ENCODE results near the gene DYNC1I1. TPM values are rescaled to one million over a fixed set of nuclear protein-coding genes. Genes with fewer than 3 reads are reported as not detected.

DYNC1I1 gene
- total RNA-seq (2021) (2.1 and 3.6 TPM in 2 replicates), Bru-seq, nascent RNA (percentile 39 among the genes with signal in this experiment), BruChase-seq, experiment 1, labeled RNA remaining after a 2-hour chase (percentile 33 among the genes with signal in this experiment), BruChase-seq, experiment 2, labeled RNA remaining after a 6-hour chase (percentile 28 among the genes with signal in this experiment)
- long read RNA-seq, partial matches to known transcripts: 6 of 7 reads
- long read RNA-seq, other reads (novel, unspliced or antisense): 1 of 7 reads

GRCh38 chr7:95772298-95772770 is at the start of gene DYNC1I1:
TSS of gene DYNC1I1 (plus strand) at chr7:95772554. CDS start at chr7:95804730, 32,176 bp downstream.
- ChIA-PET POLR2A (ENCODE audit: low non-redundant PET) (no interaction called here), CTCF (interaction anchor here (0.6 kb wide), 2 partner anchors 48 to 228 kb away, joined by 3 to 6 read pairs; no protein-coding TSS in a partner anchor)
- TF ChIP-seq EZH2 (IDR thresholded peaks at IDR 0.05; ENCODE audit: borderline replicate concordance, low read depth, low read length, poor library complexity, severe bottlenecking) (no peak), CTCF (conservative IDR thresholded peaks at IDR 0.05; ENCODE audit: low read depth, low read length) (0 out of 2 replicates have a peak, but pooled peaks have one; percentile 23)
- DNase-seq (ENCODE audit: low spot score): peak; percentile 75
- H3K4me3 ChIP-seq (ENCODE audit: low read depth, low read length, poor library complexity, severe bottlenecking): peak within 1 kb of the TSS; percentile 53
- H3K27ac ChIP-seq (ENCODE audit: low read depth, low read length, poor library complexity, severe bottlenecking): no peak within 1 kb of the TSS
- H3K4me1 ChIP-seq (ENCODE audit: insufficient read depth, low read length, poor library complexity, severe bottlenecking): no peaks in the 10 kb centered on the region
- no peaks in the 10 kb centered on the region for H3K9me3 ChIP-seq (ENCODE audit: low read depth, low read length, poor library complexity, severe bottlenecking)
- H3K36me3 ChIP-seq (ENCODE audit: insufficient read depth, low read length, poor library complexity, severe bottlenecking): no peaks in the 10 kb centered on the region
- BruUV-seq (replicated peaks): no TSS peak
- intact Hi-C loops (cut with micrococcal nuclease; ENCODE audit: unreplicated experiment): no loop called here
- no peaks in the 10 kb centered on the region for H3K27me3 ChIP-seq (replicated peaks; ENCODE audit: insufficient read depth, low read depth, low read length, poor library complexity)

- intact Hi-C loops (cut with micrococcal nuclease; ENCODE audit: unreplicated experiment): loop anchor here (1.0 to 5.0 kb wide), 3 partner anchors 148 to 354 kb away; no protein-coding TSS in a partner anchor
- no peak overlapping the region for H3K4me3 ChIP-seq (ENCODE audit: low read depth, low read length, poor library complexity, severe bottlenecking)
- H3K9me3 ChIP-seq (ENCODE audit: low read depth, low read length, poor library complexity, severe bottlenecking): no peaks in the 10 kb centered on the region
- H3K4me1 ChIP-seq (ENCODE audit: insufficient read depth, low read length, poor library complexity, severe bottlenecking): peaks cover 10% of the 10 kb centered on the region
- no peak overlapping the region for H3K27ac ChIP-seq (ENCODE audit: low read depth, low read length, poor library complexity, severe bottlenecking)
- ChIA-PET CTCF (interaction anchor here (0.5 to 3.2 kb wide), 5 partner anchors 148 to 1172 kb away, joined by 3 to 52 read pairs (median 4); no protein-coding TSS in a partner anchor), POLR2A (ENCODE audit: low non-redundant PET) (no interaction called here)
- H3K27me3 ChIP-seq (replicated peaks; ENCODE audit: insufficient read depth, low read depth, low read length, poor library complexity): no peaks in the 10 kb centered on the region
- no TSS peak for BruUV-seq (replicated peaks)
- no peak for TF ChIP-seq EZH2 (IDR thresholded peaks at IDR 0.05; ENCODE audit: borderline replicate concordance, low read depth, low read length, poor library complexity, severe bottlenecking)
- TF ChIP-seq CTCF (conservative IDR thresholded peaks at IDR 0.05; ENCODE audit: low read depth, low read length): peak; percentile 70
- peak; percentile 81 for DNase-seq (ENCODE audit: low spot score)
- no peaks in the 10 kb centered on the region for H3K36me3 ChIP-seq (ENCODE audit: insufficient read depth, low read length, poor library complexity, severe bottlenecking)
Observed at GRCh38 chr7:95723583-95724180, 48.7 kb upstream of the DYNC1I1 start.

- ChIA-PET CTCF (interaction anchor here (0.6 to 3.2 kb wide), 2 partner anchors 135 to 146 kb away, joined by 3 to 52 read pairs; no protein-coding TSS in a partner anchor), POLR2A (ENCODE audit: low non-redundant PET) (no interaction called here)
- Histone ChIP-seq H3K27ac (ENCODE audit: low read depth, low read length, poor library complexity, severe bottlenecking) (no peak overlapping the region), H3K4me3 (ENCODE audit: low read depth, low read length, poor library complexity, severe bottlenecking) (no peak overlapping the region), H3K4me1 (ENCODE audit: insufficient read depth, low read length, poor library complexity, severe bottlenecking) (no peaks in the 10 kb centered on the region), H3K27me3 (replicated peaks; ENCODE audit: insufficient read depth, low read depth, low read length, poor library complexity) (no peaks in the 10 kb centered on the region), H3K9me3 (ENCODE audit: low read depth, low read length, poor library complexity, severe bottlenecking) (no peaks in the 10 kb centered on the region), H3K36me3 (ENCODE audit: insufficient read depth, low read length, poor library complexity, severe bottlenecking) (no peaks in the 10 kb centered on the region)
- peak; percentile 32 for DNase-seq (ENCODE audit: low spot score)
- no TSS peak for BruUV-seq (replicated peaks)
- intact Hi-C loops (cut with micrococcal nuclease; ENCODE audit: unreplicated experiment): no loop called here
- no peak for TF ChIP-seq EZH2 (IDR thresholded peaks at IDR 0.05; ENCODE audit: borderline replicate concordance, low read depth, low read length, poor library complexity, severe bottlenecking)
- TF ChIP-seq CTCF (conservative IDR thresholded peaks at IDR 0.05; ENCODE audit: low read depth, low read length): peak; percentile 55
Observed at GRCh38 chr7:95725205-95725604, 47.1 kb upstream of the DYNC1I1 start.

Measured in A673 (cell line).